Sigmoid colon (tissue), 4 donors: Measurements from ENCODE around the gene EXOC6B.

Experiments used
- EP300 ChIP-seq, 4 donors: sonication (generic); formaldehyde crosslinking; IDR thresholded peaks; one replicate each; pipeline ENCODE4 v1.6.1; 2017; ENCODE audit warnings: antibody characterized with exemption in 4 of 4
- POLR2A ChIP-seq, 2 donors: fragments of 450-650 bp; IDR thresholded peaks; one replicate each; pipeline ENCODE4 v1.6.1; 2016; ENCODE audit warnings: antibody characterized with exemption in 2 of 2, mild to moderate bottlenecking in 2 of 2, moderate library complexity in 2 of 2
- POLR2AphosphoS5 ChIP-seq, 4 donors: sonication (generic); formaldehyde crosslinking; IDR thresholded peaks; one replicate each; pipeline ENCODE4 v1.6.1; 2017; ENCODE audit warnings: antibody characterized with exemption in 4 of 4
- TF ChIP-seq, protein P1 (sequence below), 4 experiments: fragments of 450-650 bp in 3 of 4; fragments of 200-600 bp in 1 of 4; IDR thresholded peaks; one replicate each; pipeline ENCODE4 v1.5.1; 2016 to 2019; ENCODE audit warnings: antibody characterized with exemption in 4 of 4, mild to moderate bottlenecking in 3 of 4, moderate library complexity in 2 of 4

DNA sequence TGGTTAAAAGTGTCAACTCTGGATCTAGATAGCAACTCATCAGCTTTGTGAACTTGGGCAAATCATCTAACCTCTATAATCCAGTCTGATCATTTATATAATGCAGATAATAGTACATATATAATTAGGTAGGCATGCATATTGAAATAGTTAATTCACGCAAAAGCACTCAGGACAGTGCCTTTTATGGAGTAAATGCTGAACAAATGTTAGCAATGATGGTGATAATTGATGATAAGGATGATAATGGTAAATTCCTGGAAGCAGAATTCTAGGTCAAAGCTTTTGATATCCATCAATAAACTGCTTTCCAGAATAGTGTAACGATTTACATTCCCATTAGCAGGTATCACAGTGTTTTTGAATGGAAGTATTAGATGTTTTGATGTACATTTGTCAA is 618.5 kb downstream of the EXOC6B start:
- TF ChIP-seq, protein P1, sequence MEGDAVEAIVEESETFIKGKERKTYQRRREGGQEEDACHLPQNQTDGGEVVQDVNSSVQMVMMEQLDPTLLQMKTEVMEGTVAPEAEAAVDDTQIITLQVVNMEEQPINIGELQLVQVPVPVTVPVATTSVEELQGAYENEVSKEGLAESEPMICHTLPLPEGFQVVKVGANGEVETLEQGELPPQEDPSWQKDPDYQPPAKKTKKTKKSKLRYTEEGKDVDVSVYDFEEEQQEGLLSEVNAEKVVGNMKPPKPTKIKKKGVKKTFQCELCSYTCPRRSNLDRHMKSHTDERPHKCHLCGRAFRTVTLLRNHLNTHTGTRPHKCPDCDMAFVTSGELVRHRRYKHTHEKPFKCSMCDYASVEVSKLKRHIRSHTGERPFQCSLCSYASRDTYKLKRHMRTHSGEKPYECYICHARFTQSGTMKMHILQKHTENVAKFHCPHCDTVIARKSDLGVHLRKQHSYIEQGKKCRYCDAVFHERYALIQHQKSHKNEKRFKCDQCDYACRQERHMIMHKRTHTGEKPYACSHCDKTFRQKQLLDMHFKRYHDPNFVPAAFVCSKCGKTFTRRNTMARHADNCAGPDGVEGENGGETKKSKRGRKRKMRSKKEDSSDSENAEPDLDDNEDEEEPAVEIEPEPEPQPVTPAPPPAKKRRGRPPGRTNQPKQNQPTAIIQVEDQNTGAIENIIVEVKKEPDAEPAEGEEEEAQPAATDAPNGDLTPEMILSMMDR (IDR thresholded peaks at IDR 0.05) = no peak
- TF ChIP-seq POLR2AphosphoS5 (IDR thresholded peaks at IDR 0.05) = no peak
- TF ChIP-seq POLR2A (IDR thresholded peaks at IDR 0.05) = no peak
- TF ChIP-seq EP300 (IDR thresholded peaks at IDR 0.05) = no peak
